Measurements from ENCODE around the gene CLN6. TPM values are rescaled to one million over a fixed set of nuclear protein-coding genes. Genes with fewer than 3 reads are reported as not detected.
"Not testable (repeated sequence)": the region's sequence is repeated elsewhere in the genome, so short reads cannot be mapped to it uniquely, and the experiment has no call there.

CLN6 gene
- total RNA-seq, 2 experiments from 2014 or later, result 30.5 to 34.2 TPM

DNA sequence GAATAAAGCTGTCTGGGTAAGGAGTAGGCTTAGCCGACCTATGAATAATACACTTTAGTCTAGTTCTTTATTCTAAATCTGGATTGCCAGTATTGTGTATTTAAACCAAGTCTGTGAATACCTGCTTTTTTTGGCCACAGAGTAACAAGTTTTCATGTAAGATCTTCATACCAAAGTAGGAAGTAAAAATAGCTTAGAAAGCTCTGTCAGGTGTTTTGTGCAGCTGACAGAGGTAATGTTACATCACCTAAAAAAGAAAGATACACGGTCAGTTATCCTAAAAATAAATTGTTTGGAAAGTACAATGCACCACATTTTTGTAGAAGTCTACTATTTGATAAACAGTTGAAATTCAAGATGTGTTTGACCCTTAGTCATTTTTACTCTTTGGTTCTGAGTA, 40.9 kb downstream of the CLN6 start:
- intact Hi-C loops (cut with micrococcal nuclease), result no loop called here
- CTCF ChIA-PET, result interaction anchor here (0.7 kb wide), 1 partner anchor 96 kb away, joined by 3 read pairs; no protein-coding TSS in a partner anchor
- peaks cover 3% of the 10 kb centered on the region for H3K4me1 Mint-ChIP-seq (ENCODE audit: low read depth)
- no peak for DNase-seq
- H3K27me3 Mint-ChIP-seq (ENCODE audit: low read depth), result no peaks in the 10 kb centered on the region
- no peak overlapping the region for H3K4me3 Mint-ChIP-seq
- H3K36me3 Mint-ChIP-seq (ENCODE audit: low read depth), result peaks cover 32% of the 10 kb centered on the region
- H3K27ac Mint-ChIP-seq, result no peak overlapping the region
- H3K9me3 Mint-ChIP-seq, result no peaks in the 10 kb centered on the region

DNA sequence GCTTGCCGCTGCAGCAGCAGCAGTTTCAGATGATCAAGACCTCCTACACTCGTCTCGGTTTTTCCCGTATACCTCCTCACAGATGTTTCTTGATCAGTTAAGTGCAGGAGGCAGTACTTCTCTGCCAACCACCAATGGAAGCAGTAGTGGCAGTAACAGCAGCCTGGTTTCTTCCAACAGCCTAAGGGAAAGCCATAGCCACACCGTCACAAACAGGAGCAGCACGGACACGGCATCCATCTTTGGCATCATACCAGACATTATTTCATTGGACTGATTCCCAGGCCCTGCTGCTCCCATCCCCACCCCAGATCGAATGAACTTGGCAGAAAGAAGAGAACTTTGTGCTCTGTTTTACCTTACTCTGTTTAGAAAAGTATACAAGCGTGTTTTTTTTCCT, 42.0 kb downstream of the CLN6 start:
- H3K27ac Mint-ChIP-seq, result peak overlapping the region; percentile 36
- no peak overlapping the region for H3K4me3 Mint-ChIP-seq
- CTCF ChIA-PET, result no interaction called here
- intact Hi-C loops (cut with micrococcal nuclease), result no loop called here
- H3K36me3 Mint-ChIP-seq (ENCODE audit: low read depth), result peaks cover 33% of the 10 kb centered on the region
- H3K4me1 Mint-ChIP-seq (ENCODE audit: low read depth), result peaks cover 3% of the 10 kb centered on the region
- no peak for DNase-seq
- H3K9me3 Mint-ChIP-seq, result no peaks in the 10 kb centered on the region
- H3K27me3 Mint-ChIP-seq (ENCODE audit: low read depth), result no peaks in the 10 kb centered on the region

DNA sequence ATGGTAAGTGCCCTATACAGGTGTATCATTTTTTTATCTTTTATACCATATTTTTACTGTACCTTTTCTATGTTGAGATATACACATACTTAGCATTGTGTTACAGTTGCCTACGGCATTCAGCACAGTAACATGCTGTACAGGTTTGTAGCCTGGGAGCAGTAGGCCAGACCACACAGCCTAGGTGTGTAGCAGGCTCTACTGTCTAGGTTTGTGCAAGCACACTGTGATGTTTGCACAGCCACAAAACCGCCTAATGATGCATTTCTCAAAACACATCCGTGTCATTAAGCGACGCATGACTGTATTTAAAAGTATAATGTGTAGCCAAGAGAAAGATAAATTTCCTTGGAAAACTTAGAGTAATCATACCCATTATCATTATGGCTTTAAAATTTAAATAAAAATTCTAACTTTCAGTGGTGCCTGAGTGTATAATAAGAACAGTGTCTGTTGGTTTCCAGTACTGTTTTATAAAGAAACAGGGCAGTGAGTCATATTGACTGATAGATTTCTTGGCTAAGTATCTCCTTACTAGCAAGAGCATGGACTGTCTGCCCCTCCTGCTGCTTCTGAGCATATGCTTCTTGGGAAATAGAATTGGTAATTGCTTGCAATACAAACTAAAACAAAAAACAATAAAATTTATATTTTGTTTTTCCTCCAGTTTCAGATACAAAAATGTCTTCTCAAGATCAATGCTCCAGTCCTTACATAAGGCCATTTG, 42.7 kb downstream of the CLN6 start:
- intact Hi-C loops (cut with micrococcal nuclease), result no loop called here
- CTCF ChIA-PET, result no interaction called here
- Mint-ChIP-seq H3K4me1 (ENCODE audit: low read depth) (peaks cover 3% of the 10 kb centered on the region), H3K27ac (peak overlapping the region; percentile 8), H3K9me3 (no peaks in the 10 kb centered on the region), H3K4me3 (no peak overlapping the region), H3K36me3 (ENCODE audit: low read depth) (peaks cover 33% of the 10 kb centered on the region), H3K27me3 (ENCODE audit: low read depth) (no peaks in the 10 kb centered on the region)
- no peak for DNase-seq

DNA sequence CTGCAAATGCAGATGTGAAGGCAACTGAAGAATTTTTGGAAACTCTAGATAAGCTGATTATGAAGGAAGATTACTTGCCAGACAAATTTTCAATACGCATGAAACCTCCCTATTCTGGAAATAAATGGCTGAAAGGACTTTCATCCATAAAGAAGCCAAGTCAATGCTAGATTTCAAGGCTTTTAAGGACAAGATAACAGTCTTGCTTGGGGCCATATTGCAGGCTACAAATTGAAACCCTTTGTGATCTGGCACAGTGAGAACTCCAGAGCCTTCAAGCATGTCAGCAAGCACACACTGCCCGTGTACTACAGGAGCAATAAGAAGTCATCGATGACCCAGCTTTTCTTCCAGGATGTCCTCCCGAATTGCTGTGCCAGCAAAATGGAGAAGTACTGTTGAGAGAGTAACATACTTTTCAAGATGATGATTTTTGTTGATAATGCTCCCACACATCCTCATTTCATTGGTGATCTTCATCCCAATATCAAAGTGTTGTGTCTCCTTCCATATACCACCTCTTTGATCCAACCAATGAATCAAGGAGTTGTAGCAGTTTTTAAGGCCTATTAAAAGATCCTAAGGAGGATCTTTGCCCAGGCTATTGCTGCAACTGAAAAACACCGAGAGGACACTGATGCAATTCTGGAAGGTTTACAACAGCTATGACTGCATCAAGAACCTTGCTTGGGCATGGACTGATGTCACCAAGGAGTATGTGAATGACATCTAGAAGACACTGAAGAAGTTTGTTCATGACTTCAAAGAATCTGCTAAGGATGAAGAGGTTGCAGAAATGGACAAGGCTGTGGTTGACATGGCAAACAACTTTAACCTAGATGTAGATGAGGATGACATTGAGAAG, 44.7 kb downstream of the CLN6 start:
- peak overlapping the region; percentile 88 for H3K27ac Mint-ChIP-seq
- DNase-seq, result no peak
- no peaks in the 10 kb centered on the region for H3K27me3 Mint-ChIP-seq (ENCODE audit: low read depth)
- CTCF ChIA-PET, result interaction anchor here (1.1 kb wide), 1 partner anchor 7 kb away, joined by 3 read pairs; no protein-coding TSS in a partner anchor
- peaks cover 3% of the 10 kb centered on the region for H3K4me1 Mint-ChIP-seq (ENCODE audit: low read depth)
- H3K4me3 Mint-ChIP-seq, result no peak overlapping the region
- intact Hi-C loops (cut with micrococcal nuclease), result no loop called here
- H3K9me3 Mint-ChIP-seq, result no peaks in the 10 kb centered on the region
- peaks cover 39% of the 10 kb centered on the region for H3K36me3 Mint-ChIP-seq (ENCODE audit: low read depth)

DNA sequence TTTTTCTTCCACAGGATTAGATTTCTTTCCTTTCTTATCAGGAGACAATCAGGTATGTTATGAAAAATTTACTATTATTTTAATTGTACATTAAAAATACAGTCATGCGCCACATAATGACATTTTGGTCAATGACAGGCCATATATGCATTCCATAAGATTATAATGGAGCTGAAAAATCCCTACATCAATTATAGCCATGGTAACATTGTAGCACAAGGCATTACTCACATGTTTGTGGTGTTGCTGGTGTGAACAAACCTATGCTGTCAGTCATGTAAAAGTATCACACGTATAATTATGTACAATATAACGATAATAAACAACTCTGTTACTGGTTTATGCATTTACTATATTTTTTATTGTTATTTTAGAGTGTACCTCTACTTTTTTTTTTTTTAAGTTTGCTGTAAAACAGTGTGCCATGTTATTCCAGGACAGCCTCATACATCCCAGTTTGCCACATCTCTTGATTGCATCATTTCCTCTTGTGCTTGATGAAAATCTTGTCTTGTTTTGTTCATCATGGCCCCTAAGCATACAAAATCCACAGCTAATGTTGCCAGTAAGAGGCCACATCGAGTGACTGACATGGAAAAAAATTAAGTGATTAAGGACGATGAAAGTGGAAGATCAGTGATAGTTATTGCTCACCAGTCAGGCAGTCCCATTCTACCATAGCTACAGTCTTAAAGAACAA, 45.8 kb downstream of the CLN6 start:
- H3K27me3 Mint-ChIP-seq (ENCODE audit: low read depth), result no peaks in the 10 kb centered on the region
- H3K9me3 Mint-ChIP-seq, result no peaks in the 10 kb centered on the region
- no peak for DNase-seq
- H3K4me3 Mint-ChIP-seq, result no peak overlapping the region
- CTCF ChIA-PET, result interaction anchor here (1.0 to 1.1 kb wide), 2 partner anchors 8 to 11 kb away, joined by 3 read pairs; no protein-coding TSS in a partner anchor
- H3K27ac Mint-ChIP-seq, result peak overlapping the region; percentile 88
- peaks cover 30% of the 10 kb centered on the region for H3K36me3 Mint-ChIP-seq (ENCODE audit: low read depth)
- intact Hi-C loops (cut with micrococcal nuclease), result no loop called here
- peaks cover 3% of the 10 kb centered on the region for H3K4me1 Mint-ChIP-seq (ENCODE audit: low read depth)

DNA sequence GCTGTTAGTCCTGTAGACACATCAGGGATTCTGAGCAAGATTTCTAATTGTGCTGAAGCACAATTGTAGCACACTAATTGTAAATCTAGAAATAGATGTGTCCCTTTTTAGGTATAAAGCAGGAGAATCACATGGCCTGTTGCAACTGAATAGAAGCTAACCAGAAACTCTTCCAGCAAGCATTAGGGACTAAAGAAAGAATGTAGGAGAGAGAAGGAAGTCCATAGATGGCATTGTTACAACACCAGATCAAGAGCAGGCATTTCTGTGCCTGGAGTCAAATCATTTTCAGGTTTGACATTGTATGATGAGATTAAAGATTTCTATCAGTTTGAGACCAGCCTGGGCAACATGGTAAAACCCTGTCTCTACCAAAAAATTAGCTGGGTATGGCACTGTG, 51.8 kb downstream of the CLN6 start:
- Mint-ChIP-seq H3K4me1 (ENCODE audit: low read depth) (peaks cover 4% of the 10 kb centered on the region), H3K9me3 (no peaks in the 10 kb centered on the region), H3K27ac (no peak overlapping the region), H3K36me3 (ENCODE audit: low read depth) (peaks cover 16% of the 10 kb centered on the region), H3K27me3 (ENCODE audit: low read depth) (no peaks in the 10 kb centered on the region), H3K4me3 (no peak overlapping the region)
- CTCF ChIA-PET, result no interaction called here
- intact Hi-C loops (cut with micrococcal nuclease), result no loop called here
- DNase-seq, result no peak

DNA sequence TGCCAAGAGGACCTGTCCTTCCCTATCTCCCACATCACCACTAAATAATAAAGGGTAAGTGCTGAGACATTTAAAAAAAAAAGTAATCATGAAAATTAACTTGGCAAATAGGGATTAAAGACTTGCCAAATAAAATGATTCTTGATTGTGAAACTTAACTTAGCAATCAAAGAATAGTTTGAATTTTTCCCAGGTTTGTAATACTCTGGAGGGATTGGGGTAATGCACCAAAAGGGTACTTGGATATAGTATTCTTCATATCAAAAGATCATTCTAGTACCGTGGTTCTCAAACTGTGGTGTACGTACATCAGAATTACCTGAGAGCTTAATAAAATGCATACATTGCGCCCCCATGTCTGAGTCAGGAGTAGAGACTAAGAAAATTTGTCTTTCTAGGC, 52.9 kb downstream of the CLN6 start:
- Mint-ChIP-seq H3K27me3 (ENCODE audit: low read depth) (no peaks in the 10 kb centered on the region), H3K4me1 (ENCODE audit: low read depth) (peaks cover 4% of the 10 kb centered on the region), H3K27ac (no peak overlapping the region), H3K36me3 (ENCODE audit: low read depth) (peaks cover 19% of the 10 kb centered on the region), H3K9me3 (peaks cover 2% of the 10 kb centered on the region), H3K4me3 (no peak overlapping the region)
- no peak for DNase-seq
- intact Hi-C loops (cut with micrococcal nuclease), result no loop called here
- CTCF ChIA-PET, result interaction anchor here (0.6 kb wide), 1 partner anchor 711 kb away, joined by 6 read pairs; no protein-coding TSS in a partner anchor

DNA sequence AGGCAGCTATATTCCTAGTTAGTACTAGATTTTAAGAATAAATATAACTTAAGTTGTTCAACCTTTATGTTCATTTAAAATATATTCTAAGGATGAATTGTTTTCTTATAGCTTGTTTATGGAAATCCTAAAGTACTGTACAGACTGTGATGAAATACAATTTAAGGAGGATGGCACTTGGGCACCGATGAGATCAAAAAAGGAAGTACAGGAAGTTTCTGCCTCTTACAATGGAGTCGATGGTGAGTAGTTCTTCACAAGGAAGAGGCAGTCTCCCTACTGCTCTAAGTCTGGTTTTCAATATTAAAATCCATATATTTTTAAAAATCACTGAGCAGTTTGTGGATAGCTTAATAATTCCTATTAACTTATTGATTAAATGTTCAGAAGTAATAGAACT, 54.0 kb downstream of the CLN6 start:
- CTCF ChIA-PET, result interaction anchor here (0.6 kb wide), 1 partner anchor 88 kb away, joined by 3 read pairs; no protein-coding TSS in a partner anchor
- intact Hi-C loops (cut with micrococcal nuclease), result no loop called here
- Mint-ChIP-seq H3K27ac (no peak overlapping the region), H3K9me3 (peaks cover 2% of the 10 kb centered on the region), H3K36me3 (ENCODE audit: low read depth) (peaks cover 19% of the 10 kb centered on the region), H3K27me3 (ENCODE audit: low read depth) (no peaks in the 10 kb centered on the region), H3K4me1 (ENCODE audit: low read depth) (peaks cover 4% of the 10 kb centered on the region), H3K4me3 (no peak overlapping the region)
- no peak for DNase-seq

DNA sequence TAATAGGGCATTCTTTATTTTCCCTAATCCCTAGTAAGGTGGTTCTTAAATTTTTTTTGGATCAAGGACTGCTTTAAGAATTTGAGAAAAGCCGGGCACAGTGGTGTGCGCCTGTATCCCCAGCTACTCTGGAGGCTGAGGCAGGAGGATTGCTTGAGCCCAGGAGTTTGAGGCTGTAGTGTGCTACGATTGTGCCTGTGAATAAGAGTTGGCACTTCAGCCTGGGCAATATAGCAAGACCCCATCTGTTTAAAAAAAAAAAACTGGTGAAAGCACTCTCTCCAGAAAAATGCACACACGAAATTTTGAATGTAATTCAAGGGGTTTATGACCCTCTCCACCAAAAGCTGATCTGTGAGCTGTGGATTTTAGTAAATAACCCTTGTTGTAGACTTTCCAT, 56.4 kb downstream of the CLN6 start:
- H3K36me3 Mint-ChIP-seq (ENCODE audit: low read depth), result peaks cover 21% of the 10 kb centered on the region
- H3K27ac Mint-ChIP-seq, result no peak overlapping the region
- no peaks in the 10 kb centered on the region for H3K27me3 Mint-ChIP-seq (ENCODE audit: low read depth)
- intact Hi-C loops (cut with micrococcal nuclease), result no loop called here
- CTCF ChIA-PET, result no interaction called here
- H3K9me3 Mint-ChIP-seq, result peaks cover 2% of the 10 kb centered on the region
- no peak overlapping the region for H3K4me3 Mint-ChIP-seq
- H3K4me1 Mint-ChIP-seq (ENCODE audit: low read depth), result peaks cover 4% of the 10 kb centered on the region
- DNase-seq, result no peak

DNA sequence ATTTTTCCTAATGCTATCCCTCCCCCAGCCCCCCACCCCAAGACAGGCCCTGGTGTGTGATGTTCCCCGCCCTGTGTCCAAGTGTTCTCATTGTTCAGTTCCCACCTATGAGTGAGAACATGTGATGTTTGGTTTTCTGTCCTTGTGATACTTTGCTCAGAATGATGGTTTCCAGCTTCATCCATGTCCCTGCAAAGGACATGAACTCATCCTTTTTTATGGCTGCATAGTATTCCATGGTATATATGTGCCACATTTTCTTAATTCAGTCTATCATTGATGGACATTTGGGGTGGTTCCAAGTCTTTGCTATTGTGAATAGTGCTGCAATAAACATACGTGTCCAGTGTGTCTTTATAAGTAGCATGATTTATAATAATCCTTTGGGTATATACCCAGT, 57.5 kb downstream of the CLN6 start:
- H3K27me3 Mint-ChIP-seq (ENCODE audit: low read depth); DNase-seq; H3K9me3 Mint-ChIP-seq; intact Hi-C loops (cut with micrococcal nuclease); H3K4me3 Mint-ChIP-seq; H3K27ac Mint-ChIP-seq; H3K4me1 Mint-ChIP-seq (ENCODE audit: low read depth); CTCF ChIA-PET: not testable (repeated sequence)
- H3K36me3 Mint-ChIP-seq (ENCODE audit: low read depth), result peaks cover 16% of the 10 kb centered on the region

DNA sequence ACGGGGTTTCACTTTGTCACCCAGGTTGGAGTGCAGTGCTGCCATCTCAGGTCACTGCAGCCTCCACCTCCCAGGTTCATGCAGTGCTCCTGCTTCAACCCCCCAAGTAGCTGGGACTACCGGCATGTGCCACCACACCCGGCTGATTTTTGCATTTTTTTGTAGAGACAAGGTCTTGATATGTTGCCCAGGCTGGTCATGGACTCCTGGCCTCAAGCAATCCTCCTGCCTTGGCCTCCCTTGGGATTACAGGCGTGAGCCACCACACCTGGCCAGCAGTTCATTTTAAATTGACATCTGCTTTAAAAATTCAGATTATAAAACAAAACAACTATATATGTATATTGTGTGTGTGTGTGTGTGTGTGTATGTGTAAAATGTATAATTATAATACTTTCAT, 62.7 kb downstream of the CLN6 start:
- Mint-ChIP-seq H3K27me3 (ENCODE audit: low read depth) (no peaks in the 10 kb centered on the region), H3K4me1 (ENCODE audit: low read depth) (peaks cover 3% of the 10 kb centered on the region), H3K27ac (no peak overlapping the region), H3K4me3 (no peak overlapping the region), H3K36me3 (ENCODE audit: low read depth) (peaks cover 15% of the 10 kb centered on the region), H3K9me3 (no peaks in the 10 kb centered on the region)
- no peak for DNase-seq
- intact Hi-C loops (cut with micrococcal nuclease), result no loop called here
- CTCF ChIA-PET, result interaction anchor here (2.4 kb wide), 1 partner anchor 12 kb away, joined by 6 read pairs; no protein-coding TSS in a partner anchor

DNA sequence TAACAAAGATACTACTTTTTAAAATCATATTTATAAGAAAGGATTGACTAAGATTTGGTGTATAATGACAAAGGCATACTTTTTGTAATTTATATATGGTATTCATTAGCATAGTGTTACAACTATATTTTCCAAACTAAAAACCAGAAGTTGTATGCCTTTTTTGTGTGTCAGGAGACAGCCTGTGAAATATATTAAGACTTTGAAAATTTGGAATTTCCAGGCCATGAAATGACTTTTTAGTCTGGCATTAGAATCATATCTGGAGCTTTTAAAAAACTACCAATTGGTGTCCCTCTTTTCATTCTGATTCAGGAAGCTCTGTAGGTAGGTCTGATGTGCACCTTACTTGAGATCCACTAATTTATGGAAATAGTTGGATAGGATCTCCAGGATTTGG, 66.3 kb downstream of the CLN6 start:
- H3K9me3 Mint-ChIP-seq, result no peaks in the 10 kb centered on the region
- no peaks in the 10 kb centered on the region for H3K27me3 Mint-ChIP-seq (ENCODE audit: low read depth)
- no peak overlapping the region for H3K4me3 Mint-ChIP-seq
- CTCF ChIA-PET, result interaction anchor here (0.6 to 1.5 kb wide), 4 partner anchors 8 to 1260 kb away, joined by 3 to 7 read pairs (median 3); no protein-coding TSS in a partner anchor
- peaks cover 21% of the 10 kb centered on the region for H3K36me3 Mint-ChIP-seq (ENCODE audit: low read depth)
- H3K4me1 Mint-ChIP-seq (ENCODE audit: low read depth), result peaks cover 3% of the 10 kb centered on the region
- no peak for DNase-seq
- no peak overlapping the region for H3K27ac Mint-ChIP-seq
- intact Hi-C loops (cut with micrococcal nuclease), result no loop called here
